HG03097 (cell line): ENCODE results near the gene ACSF2.
"Not testable (repeated sequence)": the region's sequence is repeated elsewhere in the genome, so short reads cannot be mapped to it uniquely, and the experiment has no call there.

Experiments used
- ATAC-seq: cut with Tn5 transposase; IDR thresholded peaks from one replicate; pipeline ENCODE4 v1.9.1; 2021; ENCODE audit not compliant: unreplicated experiment, low FRiP score

Gene ACSF2

DNA sequence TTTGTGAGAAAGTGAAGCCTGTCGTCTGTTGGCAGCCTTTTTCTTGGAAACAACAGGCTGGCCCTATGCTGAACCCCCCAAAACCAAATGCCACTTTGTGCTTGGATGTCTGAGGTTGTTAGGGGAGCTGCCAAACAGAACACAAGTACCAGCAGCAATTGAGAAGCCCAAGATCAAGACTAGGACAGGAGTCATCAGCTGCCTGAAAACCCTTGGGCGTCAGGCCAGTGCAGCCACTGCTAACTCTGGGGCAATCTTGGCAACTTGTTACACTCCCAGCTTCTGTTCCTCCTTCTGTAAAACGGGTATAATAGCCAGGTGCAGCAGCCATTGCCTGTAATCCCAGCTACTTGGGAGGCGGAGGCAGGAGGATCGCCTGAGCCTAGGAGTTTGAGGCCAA lies 19.4 kb upstream of the ACSF2 start:
- ATAC-seq, result no peak

DNA sequence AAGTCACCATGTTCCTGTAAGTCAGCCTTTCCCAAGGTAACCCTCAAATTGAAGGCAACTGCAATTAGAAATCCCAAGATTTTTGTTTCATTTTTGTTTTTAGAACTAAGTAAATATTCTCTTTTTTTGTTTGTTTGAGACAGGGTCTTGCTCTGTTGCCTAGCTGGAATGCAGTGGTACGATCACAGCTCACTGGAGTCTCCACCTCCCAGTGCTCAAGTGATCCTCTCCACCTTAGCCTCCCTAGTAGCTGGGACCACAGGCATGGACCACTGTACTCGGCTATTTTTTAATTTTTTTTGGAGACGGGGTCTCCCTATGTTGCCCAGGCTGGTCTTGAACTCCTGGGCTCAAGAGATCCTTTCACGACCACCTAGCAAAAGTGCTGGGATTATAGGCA lies 18.1 kb upstream of the ACSF2 start:
- no peak for ATAC-seq

DNA sequence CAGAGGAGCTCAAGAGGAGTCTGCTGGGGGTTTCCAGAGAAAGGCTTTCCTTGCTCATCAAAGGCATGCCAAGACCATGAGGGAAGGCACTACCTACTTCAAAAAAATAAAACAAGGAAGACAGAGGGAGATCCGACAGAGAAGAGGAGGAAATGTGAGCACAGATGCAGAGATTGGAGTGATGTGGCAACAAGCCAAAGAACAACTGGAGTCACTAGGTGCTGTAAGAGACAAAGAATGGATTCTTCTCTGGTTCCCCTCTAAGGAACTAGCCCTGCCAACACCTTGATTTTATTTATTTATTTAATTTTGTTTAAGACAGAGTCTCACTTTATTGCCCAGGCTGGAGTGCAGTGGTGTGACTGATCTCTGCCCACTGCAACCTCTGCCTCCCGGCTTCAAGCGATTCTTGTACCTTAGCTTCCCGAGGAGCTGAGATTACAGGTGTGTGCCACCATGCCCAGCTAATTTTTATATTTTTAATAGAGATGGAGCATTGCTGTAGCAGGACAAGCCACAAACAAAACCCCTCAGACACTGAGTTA lies 13.8 kb upstream of the ACSF2 start:
- ATAC-seq, result no peak

DNA sequence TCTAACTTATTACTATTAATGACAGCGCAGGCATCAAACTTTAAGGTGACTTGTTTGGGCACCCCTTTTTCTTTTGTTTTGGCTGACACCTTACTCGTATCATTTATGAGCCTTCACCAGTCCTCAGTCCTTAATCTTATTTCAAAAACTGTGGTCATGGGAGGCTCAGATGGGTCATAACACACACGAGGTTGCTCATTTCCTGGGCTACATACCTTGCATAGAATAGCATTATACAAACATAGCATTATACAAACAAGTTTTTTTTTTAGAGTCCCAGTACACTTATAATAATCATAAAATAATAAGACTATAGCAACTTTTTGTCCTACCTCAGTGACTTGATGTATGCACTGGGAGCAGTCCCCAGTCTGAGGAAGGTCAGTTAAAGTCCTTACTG lies 11.2 kb upstream of the ACSF2 start:
- ATAC-seq, result no peak

DNA sequence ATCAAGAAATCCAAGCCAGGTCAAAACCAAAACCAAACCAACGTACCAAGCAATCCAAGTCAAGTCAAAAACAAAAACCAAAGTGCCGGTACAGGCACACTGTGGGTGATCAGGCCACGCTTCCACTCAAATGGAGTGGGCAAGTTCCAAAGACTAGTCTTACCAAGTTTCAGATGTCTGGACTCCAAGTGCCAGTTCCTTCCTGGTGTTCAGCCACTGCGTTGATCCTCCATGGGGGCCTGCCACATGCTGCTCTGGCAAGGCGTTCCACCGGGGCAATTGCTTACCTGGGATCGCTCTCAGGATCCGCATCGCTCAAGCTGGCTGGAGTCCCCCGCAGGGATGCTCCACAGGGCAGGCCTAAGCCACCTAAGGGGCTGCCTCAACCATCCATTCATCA lies 6.4 kb upstream of the ACSF2 start:
- ATAC-seq, result not testable (repeated sequence)

DNA sequence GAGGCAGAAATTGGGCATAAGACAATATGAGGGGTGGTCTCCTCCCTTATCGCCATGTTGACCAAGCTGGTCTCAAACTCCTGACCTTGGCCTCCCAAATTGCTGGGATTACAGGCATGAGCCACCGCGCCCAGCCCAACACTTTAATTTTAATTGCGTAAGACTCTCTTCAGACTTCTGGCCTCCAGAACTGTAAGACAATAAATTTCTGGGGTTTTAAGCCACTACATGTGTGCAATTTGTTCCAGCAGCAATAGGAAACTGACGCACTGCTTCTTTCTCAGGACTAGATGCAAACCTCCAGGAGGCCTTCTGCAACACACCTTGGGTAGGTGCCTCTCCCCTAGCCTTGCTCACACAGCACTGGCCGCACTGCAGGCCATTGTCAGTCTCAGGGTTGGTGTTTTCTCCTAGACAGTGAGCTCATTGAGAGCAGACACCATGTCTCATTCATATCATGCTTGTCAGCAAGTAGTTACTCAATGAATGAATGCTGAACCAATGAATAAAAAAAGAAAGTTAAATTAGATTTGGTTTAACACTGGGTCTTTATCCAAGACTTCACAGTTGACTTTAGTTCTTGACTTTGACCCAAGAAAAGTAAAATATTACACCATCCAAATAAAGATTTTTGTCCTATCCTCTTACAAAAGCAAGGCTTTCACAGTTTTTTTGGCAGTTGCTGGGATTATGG lies 5.5 kb upstream of the ACSF2 start:
- ATAC-seq, result no peak

DNA sequence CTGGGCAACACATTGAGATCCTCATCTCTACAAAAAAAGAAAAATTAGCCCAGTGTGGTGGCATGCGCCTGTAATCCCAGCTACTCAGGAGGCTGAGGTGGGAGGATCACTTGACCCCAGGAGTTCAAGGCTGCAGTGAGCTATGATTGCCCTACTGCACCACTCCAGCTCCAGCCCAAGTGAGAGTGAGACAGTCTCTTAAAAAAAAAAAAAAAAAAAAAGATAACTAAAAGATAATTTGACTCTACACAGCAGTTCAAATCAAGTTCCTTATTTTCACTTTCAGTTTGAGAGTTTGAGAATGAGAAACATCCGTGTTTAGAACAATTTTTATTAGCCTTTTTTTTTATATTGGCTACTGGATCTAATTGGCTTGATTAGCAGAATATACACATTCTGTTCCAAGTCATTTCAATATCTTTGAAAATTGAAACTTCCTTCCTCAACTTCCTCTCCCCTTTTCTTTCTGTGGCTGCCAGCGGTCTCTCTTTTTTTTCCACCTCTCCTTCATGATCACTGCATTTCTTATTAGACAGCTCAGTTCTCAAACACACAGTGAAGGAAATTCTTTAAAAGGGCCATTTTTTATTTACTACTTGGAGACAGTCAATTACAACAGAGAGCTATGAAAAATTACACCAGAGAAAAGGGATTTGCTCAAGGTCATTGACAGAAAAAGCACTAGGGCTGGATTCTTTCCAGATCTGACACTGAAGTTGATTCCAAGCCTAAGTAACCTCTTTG lies 4.5 kb upstream of the ACSF2 start:
- ATAC-seq, result no peak

DNA sequence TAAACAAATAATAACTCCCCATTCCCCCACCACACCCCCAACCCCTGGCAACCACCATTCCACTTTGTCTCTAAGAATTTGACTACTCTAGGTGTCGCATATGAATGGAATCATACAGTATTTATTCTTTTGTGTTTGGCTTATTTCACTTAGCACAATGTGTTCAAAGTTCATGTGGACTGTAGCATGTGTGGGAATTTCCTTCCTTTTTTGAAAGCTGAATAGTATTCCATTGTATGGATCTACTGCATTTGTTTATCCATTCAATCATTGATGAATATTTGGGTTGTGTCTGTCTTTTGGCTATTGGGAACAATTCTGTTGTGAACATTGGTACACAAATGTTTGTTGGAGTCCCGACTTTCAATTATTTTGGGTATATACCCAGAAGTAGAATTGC lies 3.3 kb upstream of the ACSF2 start:
- ATAC-seq, result no peak

DNA sequence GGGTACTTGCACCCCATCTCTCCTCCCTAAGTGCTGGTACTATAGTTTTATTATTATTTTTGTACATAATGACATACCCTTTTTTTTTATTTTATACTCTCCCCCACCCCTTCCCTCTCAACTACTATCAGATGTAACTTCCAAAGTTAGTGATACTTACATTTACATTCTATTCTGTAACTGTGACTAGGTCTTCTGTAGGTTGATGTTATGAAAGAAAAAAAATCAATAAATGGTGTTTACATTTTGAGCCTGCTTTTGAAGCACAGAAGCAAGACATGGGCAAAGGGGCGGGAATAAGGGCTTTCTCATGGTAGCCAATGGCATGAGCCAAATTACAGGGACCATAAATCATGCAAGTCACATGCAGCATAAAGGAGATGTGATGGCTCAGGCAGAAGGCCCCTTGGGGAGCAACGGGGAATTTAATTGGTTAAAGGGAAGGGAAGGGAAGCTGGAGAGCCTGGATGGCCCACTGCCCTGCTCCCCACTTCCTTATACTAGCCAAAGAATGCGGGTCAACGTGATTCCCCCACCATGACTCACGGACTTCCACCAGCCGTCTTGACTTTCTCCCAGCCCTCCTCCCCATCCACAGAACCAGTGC lies 2.4 kb upstream of the ACSF2 start:
- ATAC-seq, result no peak

DNA sequence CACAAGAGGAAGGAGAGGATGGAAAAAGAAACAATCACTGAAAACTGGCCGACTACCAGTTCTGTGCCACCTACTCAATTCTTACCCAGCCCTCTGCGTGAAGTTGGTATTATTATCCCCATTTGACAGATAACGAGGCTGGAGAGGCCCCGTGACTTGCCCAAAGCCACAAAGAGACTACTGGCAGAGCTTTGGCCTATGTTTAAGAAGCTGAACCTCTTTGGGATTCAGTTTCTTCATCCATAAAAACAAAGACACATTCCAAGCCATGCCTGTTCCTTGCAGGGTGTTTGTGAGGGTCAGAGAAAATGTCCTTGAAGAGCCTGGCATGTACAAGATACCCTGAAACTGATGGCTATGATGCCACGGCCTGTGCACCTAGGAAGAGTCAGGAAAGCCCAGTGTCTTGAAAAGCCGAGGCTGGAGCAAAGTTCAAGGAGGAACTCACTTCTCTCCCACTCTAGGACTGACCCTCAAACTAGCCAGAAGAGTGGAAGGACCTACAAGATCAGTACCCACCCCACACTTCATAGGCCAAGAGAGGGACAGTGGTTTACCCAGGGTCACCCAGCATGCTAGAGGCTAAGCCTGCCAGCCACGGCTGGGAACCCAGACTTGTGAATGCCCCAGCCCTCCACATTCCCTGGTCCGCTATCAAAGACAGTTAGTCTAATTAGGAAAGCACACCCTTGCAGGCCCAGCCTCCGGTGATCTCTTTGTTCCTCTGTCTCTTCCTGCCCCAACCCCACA lies 1.6 kb upstream of the ACSF2 start:
- ATAC-seq, result no peak

DNA sequence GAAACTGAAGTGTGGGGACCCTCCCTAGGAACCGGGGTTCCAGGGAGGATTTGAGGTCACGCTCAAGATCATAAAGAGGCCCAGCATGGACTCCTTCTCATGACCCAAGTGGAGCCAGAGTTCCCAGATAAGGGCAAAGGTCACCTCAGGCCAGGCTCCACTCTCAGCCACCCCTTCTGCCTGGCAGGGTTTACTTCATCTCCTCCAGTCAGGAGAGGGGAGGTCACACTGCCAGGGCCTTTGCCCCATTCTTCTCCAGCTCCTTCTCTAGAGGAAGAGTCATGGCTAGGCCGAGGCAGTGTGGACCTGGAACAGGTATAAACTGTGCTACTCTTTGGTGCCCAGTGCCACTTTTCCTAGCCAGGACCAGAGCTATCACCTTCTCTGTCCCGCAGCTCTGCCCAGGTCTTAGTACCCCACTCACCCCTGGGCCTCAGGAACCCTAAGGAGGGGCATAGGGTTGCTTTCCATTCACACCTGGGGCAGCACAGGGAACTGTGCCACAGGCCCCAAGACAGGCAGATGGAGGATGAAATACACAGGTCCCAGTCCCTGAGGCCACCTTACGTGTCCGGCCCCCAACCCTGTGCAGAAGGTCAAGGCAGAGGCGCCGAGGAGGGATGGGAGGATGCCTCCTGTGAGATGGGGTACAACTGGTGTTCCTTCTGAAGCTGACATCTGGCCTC lies 879 bp upstream of the ACSF2 start:
- no peak for ATAC-seq

DNA sequence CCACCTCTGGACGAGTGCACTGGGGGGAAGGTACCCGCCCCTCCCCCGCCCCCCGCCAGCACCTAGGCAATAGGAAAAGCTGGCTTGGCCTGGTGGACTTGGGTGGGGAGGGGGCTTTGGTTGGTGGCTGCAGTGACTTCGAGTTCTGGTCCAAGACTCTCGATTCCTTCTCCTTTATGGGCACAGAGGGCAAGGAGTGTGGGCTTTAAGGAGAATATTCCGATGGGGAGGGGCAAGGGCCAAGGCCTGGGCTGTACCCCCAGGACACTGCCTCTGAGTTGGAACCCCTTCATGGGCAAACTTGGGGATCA lies 409 bp downstream of the ACSF2 start:
- ATAC-seq, result no peak

DNA sequence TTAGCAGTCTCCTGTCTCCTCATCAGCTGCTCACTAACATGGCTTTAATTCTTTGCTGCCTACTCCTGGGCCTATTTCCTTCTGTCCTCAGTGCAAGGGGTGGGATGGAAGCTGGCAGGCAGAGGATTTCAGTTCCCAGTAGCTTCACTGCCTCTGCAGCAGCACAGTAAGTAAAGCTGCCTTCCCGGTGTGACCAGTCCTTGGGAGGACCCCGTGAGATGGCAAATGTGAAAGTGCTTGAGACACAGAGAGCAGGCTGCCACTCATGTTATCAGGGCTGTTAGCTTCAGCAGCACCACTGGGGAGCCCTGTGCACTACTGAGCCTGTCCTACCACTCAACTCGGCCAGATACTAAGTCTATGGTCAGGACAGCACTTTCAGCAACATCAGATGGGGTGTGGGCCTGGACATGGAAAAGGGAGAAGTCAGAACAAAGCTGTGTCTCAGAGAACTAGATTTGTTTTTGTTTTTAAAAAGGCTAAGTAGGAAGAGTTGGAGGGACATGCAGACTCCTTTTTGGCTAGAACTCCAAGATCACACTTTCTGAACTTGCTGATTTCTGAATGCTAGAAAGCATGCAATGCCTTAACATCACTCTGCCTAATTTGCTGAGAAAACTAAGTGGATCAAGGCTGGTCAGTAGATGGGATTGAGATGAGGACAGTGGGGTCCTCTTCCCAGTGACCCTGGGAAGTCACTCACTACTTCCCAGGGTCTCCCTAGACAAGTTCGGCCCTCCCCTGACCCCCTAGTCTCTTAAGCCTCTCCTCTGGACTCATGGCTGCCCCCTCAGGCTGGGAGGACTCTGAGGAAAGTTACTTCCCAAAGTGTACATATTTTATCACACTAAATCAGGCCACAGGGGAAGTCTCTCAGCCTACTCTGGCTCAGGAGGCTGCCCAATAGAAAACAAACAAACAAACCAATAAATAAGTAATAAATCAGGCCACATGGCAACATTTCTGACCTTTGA lies 1.1 kb downstream of the ACSF2 start:
- no peak for ATAC-seq

DNA sequence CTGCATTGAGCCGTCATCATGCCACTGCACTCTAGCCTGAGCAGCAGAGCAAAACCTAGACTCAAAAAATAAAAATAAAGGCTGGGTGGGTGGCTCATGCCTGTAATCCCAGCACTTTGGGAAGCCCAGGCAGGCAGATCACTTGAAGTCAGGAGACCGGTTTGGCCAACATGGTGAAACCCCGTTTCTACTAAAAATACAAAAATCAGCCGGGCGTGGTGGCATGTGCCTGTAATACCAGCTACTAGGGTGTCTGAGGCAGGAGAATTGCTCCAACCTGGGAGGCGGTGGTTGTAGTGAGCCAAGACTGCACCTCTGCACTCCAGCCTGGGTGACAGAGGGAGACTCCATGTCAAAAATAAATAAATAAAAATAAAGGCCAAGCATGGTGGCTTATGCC lies 2.1 kb downstream of the ACSF2 start:
- ATAC-seq, result not testable (repeated sequence)

DNA sequence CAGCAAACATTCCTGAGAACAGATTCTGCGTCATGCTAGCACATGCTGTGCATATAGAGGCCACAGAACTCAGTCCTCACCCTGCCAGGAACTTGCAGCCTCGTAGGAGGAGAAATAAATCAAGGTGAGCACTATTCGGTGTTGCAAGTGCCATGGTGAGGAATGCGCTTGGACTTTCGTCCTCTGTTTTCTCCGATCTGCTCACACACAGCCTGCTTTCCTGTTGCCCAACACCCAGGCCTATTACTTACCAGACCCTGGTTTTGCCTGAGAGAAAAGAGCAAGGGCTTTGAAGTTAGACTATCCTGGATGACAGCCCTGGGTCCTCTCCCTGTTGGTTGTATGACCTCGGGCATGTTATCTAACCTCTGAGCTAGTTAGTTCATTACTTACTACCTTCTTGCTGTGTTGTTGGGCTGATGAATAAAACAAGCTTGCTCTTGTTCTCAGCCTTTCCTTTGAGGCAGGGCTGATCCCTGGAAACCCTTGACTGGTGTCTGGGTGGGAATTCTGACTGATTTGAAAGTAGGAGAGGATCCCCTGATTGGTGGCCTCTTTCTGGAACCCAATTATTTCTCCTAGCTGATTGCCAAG lies 2.9 kb downstream of the ACSF2 start:
- ATAC-seq, result no peak

DNA sequence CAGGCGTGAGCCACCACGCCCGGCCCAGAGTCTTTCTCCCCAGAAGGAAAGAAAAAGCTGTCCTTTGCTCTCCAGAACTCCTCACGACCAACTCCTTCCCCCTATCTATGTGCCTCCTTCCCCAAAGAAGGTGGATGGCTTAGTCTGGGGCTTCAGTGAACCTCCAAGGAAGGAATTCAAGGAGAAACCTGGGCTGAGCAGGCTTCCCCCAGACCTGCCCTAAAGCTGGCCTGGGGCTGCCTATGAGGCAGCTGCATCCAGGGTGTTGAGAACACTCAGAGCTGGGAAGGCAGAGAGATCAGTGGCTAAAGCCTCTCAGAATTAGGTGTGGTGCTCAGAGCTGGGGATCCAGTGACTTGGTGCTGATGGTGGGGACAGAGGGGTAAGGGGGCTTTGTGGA lies 3.8 kb downstream of the ACSF2 start:
- no peak for ATAC-seq

DNA sequence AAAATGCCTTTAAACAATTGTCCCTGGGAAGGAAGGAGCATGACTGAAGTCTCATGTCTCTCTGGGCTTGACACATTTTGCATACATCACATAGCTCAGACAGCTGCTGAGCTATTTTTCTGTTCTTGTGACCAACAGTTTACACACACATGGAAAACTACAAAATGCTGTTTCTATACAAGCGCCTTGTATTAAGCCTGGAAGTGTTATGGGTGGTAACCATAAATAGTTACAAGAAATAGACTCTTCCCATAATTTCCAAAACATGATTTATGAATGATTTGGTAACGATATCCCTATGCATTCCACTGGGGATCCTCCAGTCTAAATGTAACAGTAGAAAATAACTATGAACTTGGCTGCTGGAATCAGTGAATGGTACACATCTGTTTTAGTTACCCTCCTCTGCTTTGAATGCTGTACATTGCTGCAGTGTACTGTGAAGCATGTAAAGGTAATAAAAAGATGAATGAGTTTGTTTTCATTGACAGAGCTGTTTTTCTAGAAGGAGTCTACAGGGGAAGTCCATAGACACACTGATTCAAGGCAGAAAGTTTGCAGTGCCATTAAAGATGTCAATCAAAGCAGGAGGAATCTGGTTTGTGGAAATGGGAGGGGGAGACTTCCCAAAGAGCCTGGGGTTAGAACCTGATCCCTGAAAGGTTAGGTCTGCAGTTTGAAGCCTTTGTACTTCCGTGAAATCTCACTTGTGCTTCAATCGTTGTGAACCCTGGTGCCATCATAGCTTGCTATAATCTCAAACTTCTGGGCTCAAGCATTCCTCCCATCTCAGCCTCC lies 5.0 kb downstream of the ACSF2 start:
- ATAC-seq, result no peak

DNA sequence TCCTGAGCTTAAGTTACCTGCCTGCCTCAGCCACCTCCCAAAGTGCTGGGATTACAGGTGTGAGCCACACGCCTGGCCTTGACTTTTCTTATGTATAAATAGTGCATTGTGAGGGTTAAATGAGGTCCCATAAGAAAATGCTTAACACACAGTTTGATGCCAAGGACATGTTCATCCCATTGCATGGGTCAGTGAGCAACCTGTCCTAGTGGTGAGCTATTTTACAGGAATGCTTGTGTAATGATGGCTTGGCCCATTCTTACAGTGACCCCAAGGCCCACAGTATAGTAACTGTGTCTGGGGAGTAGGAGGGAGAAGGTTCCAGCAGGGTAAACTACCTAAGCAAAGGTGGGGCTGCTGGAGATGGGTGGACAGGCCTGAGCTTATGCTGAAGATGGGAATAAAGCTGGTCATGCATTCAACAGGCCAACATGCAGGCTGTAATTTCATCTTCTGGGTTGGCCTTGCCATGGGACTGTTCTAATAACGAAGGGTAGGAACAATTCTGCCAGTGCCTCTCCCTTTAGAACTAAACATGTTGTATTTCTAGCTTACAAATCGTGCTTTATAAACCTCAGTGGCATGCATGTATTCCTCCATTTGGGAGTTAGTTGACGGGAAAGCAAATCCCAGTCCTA lies 6.2 kb downstream of the ACSF2 start:
- no peak for ATAC-seq
